ENCODE results near the gene MOCS1.

- TF ChIP-seq CTCF (IDR thresholded peaks at IDR 0.05; ENCODE audit: borderline replicate concordance, extremely low read depth, low read length, poor library complexity, severe bottlenecking) (no peak), EZH2 (IDR thresholded peaks at IDR 0.05; ENCODE audit: borderline replicate concordance, low read depth, low read length, severe bottlenecking) (no peak)
Observed at GRCh38 chr6:39855356-39855995, 78.8 kb downstream of the MOCS1 start.

All from DND-41 (cell line).